ENCODE results near the gene GOPC. TPM values are rescaled to one million over a fixed set of nuclear protein-coding genes. Genes with fewer than 3 reads are reported as not detected.

GOPC gene
- total and polyA plus RNA-seq, 2 of the 13 experiments (the other 11 are each of a cell fraction or from before 2014, with no cell fraction given), result 20.9 to 41.5 TPM

- TF ChIP-seq TBP (CRISPR knock-in tag; IDR thresholded peaks at IDR 0.05), result peak; percentile 77; the same call in 1 of the 2 replicates
- peak; percentile 93 for TF ChIP-seq ZNF256 (CRISPR knock-in tag; conservative IDR thresholded peaks at IDR 0.05)
- TF ChIP-seq ZNF614 (CRISPR knock-in tag; IDR thresholded peaks at IDR 0.05; ENCODE audit: borderline replicate concordance), result peak; percentile 93
- TF ChIP-seq PRDM15 (CRISPR knock-in tag; IDR thresholded peaks at IDR 0.05), result peak; percentile 82
- TF ChIP-seq HHEX (CRISPR knock-in tag; IDR thresholded peaks at IDR 0.05), result no peak
- TF ChIP-seq ZNF567 (CRISPR knock-in tag; IDR thresholded peaks at IDR 0.05; ENCODE audit: borderline replicate concordance), result peak; percentile 85; the same call in 1 of the 2 replicates
- peak; percentile 63 for TF ChIP-seq SRSF1 (optimal IDR thresholded peaks at IDR 0.05; ENCODE audit: low read depth, low read length)
- TF ChIP-seq ZNF20 (CRISPR knock-in tag; IDR thresholded peaks at IDR 0.05), result no peak
- peak; percentile 86; the same call in 1 of the 2 replicates for TF ChIP-seq TP53 (CRISPR knock-in tag; conservative IDR thresholded peaks at IDR 0.05)
- peak; percentile 89; the same call in 1 of the 2 replicates for TF ChIP-seq JUN (CRISPR knock-in tag; IDR thresholded peaks at IDR 0.05)
- TF ChIP-seq ATF6 (CRISPR knock-in tag; conservative IDR thresholded peaks at IDR 0.05), result peak; percentile 45; the same call in 1 of the 2 replicates
- TF ChIP-seq TFAP4 (IDR thresholded peaks at IDR 0.05; ENCODE audit: borderline replicate concordance, low read depth), result no peak
- peak; percentile 79; the same call in 1 of the 2 replicates for TF ChIP-seq ZNF703 (CRISPR knock-in tag; IDR thresholded peaks at IDR 0.05; ENCODE audit: borderline replicate concordance)
- TF ChIP-seq ZNF609 (CRISPR knock-in tag; IDR thresholded peaks at IDR 0.05; ENCODE audit: borderline replicate concordance), result peak; percentile 72
- peak; percentile 94 for TF ChIP-seq ZSCAN5A (CRISPR knock-in tag; IDR thresholded peaks at IDR 0.05; ENCODE audit: borderline replicate concordance)
Measured at GRCh38 chr6:117602151-117602898, at the start of gene GOPC (continued).
